Activated CD4-positive, CD25-positive, alpha-beta regulatory T cell treated with anti-CD3 and anti-CD28 coated beads, Interleukin-2, amount 50 U/mL, for 24 hours (primary cell): ENCODE measurements around the gene CDC5L.

Source experiments
- ATAC-seq, 2 donors: fragments of 150-1000 bp; cut with Tn5 transposase; one replicate each; pipeline ENCODE4 v1.10.0; 2021; ENCODE audit warnings: mild to moderate bottlenecking in 1 of 2, moderate library complexity in 1 of 2

CDC5L gene

GRCh38 chr6:44375071-44375470 lies 12.4 kb upstream of the CDC5L start:
- ATAC-seq, result no peak

- ATAC-seq, result no peak
Observed at GRCh38 chr6:44377484-44377883, 10.0 kb upstream of the CDC5L start.

- ATAC-seq, result no peak
Observed at GRCh38 chr6:44377971-44378370, 9.5 kb upstream of the CDC5L start.

- no peak for ATAC-seq
Observed at GRCh38 chr6:44381739-44382138, 5.8 kb upstream of the CDC5L start.

- no peak for ATAC-seq
Observed at GRCh38 chr6:44386364-44386928, 1.1 kb upstream of the CDC5L start.

- ATAC-seq, result peak in 1 of 2 donors; percentile 13
Observed at GRCh38 chr6:44386929-44387345, 569 bp upstream of the CDC5L start.

- ATAC-seq, result no peak
Observed at GRCh38 chr6:44388135-44388487, 605 bp downstream of the CDC5L start.

GRCh38 chr6:44388887-44389286 lies 1.4 kb downstream of the CDC5L start:
- ATAC-seq, result no peak

- no peak for ATAC-seq
Observed at GRCh38 chr6:44390158-44390683, 2.7 kb downstream of the CDC5L start.

GRCh38 chr6:44395501-44395900 lies 8.0 kb downstream of the CDC5L start:
- ATAC-seq, result no peak

GRCh38 chr6:44396968-44397367 lies 9.5 kb downstream of the CDC5L start:
- ATAC-seq, result no peak

GRCh38 chr6:44397424-44398164 lies 10.1 kb downstream of the CDC5L start:
- no peak for ATAC-seq

- ATAC-seq, result no peak
Observed at GRCh38 chr6:44399991-44400390, 12.5 kb downstream of the CDC5L start.

GRCh38 chr6:44400572-44400971 lies 13.1 kb downstream of the CDC5L start:
- ATAC-seq, result no peak

- no peak for ATAC-seq
Observed at GRCh38 chr6:44401138-44401537, 13.6 kb downstream of the CDC5L start.

GRCh38 chr6:44404022-44404714 lies 16.7 kb downstream of the CDC5L start:
- ATAC-seq, result no peak

GRCh38 chr6:44404715-44405099 lies 17.2 kb downstream of the CDC5L start:
- no peak for ATAC-seq

GRCh38 chr6:44407951-44408670 lies 20.6 kb downstream of the CDC5L start:
- ATAC-seq, result peak in 1 of 2 donors; percentile 56

GRCh38 chr6:44409207-44409794 lies 21.8 kb downstream of the CDC5L start:
- no peak for ATAC-seq

- ATAC-seq, result no peak
Observed at GRCh38 chr6:44410363-44410762, 22.9 kb downstream of the CDC5L start.

- ATAC-seq, result no peak
Observed at GRCh38 chr6:44411141-44411540, 23.6 kb downstream of the CDC5L start.

GRCh38 chr6:44415449-44415848 lies 27.9 kb downstream of the CDC5L start:
- no peak for ATAC-seq
